ENCODE measurements around the gene TRAF3.

The TRAF3 gene

DNA sequence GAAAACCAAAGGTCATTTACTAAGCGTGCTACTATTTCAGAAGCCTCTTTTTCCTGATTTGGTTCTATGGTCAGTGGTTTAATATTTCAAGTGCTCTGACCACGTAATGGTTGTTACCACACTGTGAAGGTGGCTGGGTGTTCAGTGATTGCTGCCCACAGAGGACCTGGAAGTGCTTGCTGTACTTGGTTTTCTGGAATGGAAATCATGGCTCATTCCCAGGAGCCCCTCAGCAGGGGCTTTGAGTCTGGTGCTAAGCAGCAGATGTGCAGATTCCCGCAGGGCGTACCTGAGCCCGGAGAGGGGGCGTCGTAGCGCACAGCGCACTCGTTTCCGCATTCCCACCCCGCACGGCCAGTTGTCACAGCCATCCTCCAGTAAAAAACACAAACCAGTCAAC lies 50.5 kb downstream of the TRAF3 start:
- Histone ChIP-seq H3K27me3 (ENCODE audit: insufficient read depth, low read length) (no peaks in the 10 kb centered on the region), H3K79me1 (ENCODE audit: low read length) (no peaks in the 10 kb centered on the region), H4K12ac (ENCODE audit: low read depth, low read length) (no peak overlapping the region), H2BK120ac (ENCODE audit: insufficient read depth, low read length, poor library complexity) (no peak overlapping the region), H3K9ac (ENCODE audit: low read length) (peak overlapping the region; percentile 38), H3K4me1 (ENCODE audit: control insufficient read depth in 1 of 2, insufficient read depth in 2 of 2, low read length in 2 of 2) (peaks cover 0 to 2% of the 10 kb centered on the region in 2 experiments), H3K27ac (ENCODE audit: low read depth, low read length) (no peak overlapping the region), H3K9me3 (ENCODE audit: insufficient read depth, low read depth, low read length) (peaks cover 2% of the 10 kb centered on the region), H2BK12ac (ENCODE audit: low read length) (no peak overlapping the region), H3K79me2 (ENCODE audit: control insufficient read depth, insufficient read depth, low read length, poor library complexity) (no peaks in the 10 kb centered on the region), H3K23ac (ENCODE audit: low read length) (no peak overlapping the region), H4K91ac (ENCODE audit: low read depth, low read length) (no peak overlapping the region), H3K14ac (ENCODE audit: low read length) (no peak overlapping the region), H2AK5ac (ENCODE audit: low read length) (no peak overlapping the region), H3K4me3 (ENCODE audit: low read depth, low read length) (no peak overlapping the region), H3K18ac (ENCODE audit: low read length) (no peak overlapping the region), H3K4ac (ENCODE audit: low read depth, low read length) (no peak overlapping the region), H3K36me3 (ENCODE audit: control insufficient read depth in 1 of 2, insufficient read depth in 2 of 2, low read length in 2 of 2) (peaks cover 2 to 4% of the 10 kb centered on the region in 2 experiments), H3K4me2 (ENCODE audit: low read length) (no peak overlapping the region), H4K8ac (ENCODE audit: low read depth, low read length) (no peak overlapping the region), H2BK5ac (ENCODE audit: low read depth, low read length, poor library complexity) (no peak overlapping the region), H2AFZ (ENCODE audit: insufficient read depth, low read length, poor library complexity) (no peak overlapping the region)
- DNase-seq, result peak; percentile 40 to 68
- no CpG with 5 or more reads among the region's 13 CpGs for WGBS (ENCODE audit: extremely low coverage, insufficient coverage, insufficient read length)

DNA sequence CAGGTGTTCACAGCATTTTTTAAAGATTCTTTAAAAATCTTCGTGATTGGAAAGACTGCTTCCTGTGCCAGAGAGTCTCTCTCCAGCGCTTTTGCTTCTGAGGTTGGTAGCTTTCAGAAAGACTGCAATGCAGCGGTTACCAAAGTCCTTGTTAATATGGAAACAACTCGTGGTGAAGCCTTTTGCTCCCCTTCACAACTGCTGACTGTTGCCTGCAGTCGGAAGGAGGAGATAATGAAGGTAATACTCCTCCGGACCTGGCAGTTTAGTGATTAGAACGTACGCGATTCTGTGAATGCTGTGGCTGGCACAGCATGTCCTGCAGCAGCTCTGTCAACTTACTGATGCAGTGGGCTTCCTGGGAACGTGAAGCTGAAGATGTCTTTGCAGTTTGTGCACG lies 50.9 kb downstream of the TRAF3 start:
- no peak overlapping the region for H2BK12ac ChIP-seq (ENCODE audit: low read length)
- no peak overlapping the region for H3K9ac ChIP-seq (ENCODE audit: low read length)
- no peak overlapping the region for H3K4me2 ChIP-seq (ENCODE audit: low read length)
- H3K79me1 ChIP-seq (ENCODE audit: low read length), result no peaks in the 10 kb centered on the region
- H4K91ac ChIP-seq (ENCODE audit: low read depth, low read length), result no peak overlapping the region
- H2BK120ac ChIP-seq (ENCODE audit: insufficient read depth, low read length, poor library complexity), result no peak overlapping the region
- peaks cover 2% of the 10 kb centered on the region for H3K9me3 ChIP-seq (ENCODE audit: insufficient read depth, low read depth, low read length)
- H2AK5ac ChIP-seq (ENCODE audit: low read length), result no peak overlapping the region
- peaks cover 2 to 4% of the 10 kb centered on the region in 2 experiments for H3K36me3 ChIP-seq (ENCODE audit: control insufficient read depth in 1 of 2, insufficient read depth in 2 of 2, low read length in 2 of 2)
- H3K27ac ChIP-seq (ENCODE audit: low read depth, low read length), result no peak overlapping the region
- no peaks in the 10 kb centered on the region for H3K79me2 ChIP-seq (ENCODE audit: control insufficient read depth, insufficient read depth, low read length, poor library complexity)
- no peak overlapping the region for H3K4ac ChIP-seq (ENCODE audit: low read depth, low read length)
- no peak overlapping the region for H3K4me3 ChIP-seq (ENCODE audit: low read depth, low read length)
- WGBS (ENCODE audit: extremely low coverage, insufficient coverage, insufficient read length), result no CpG with 5 or more reads among the region's 11 CpGs
- H4K8ac ChIP-seq (ENCODE audit: low read depth, low read length), result no peak overlapping the region
- no peaks in the 10 kb centered on the region for H3K27me3 ChIP-seq (ENCODE audit: insufficient read depth, low read length)
- no peak overlapping the region for H3K23ac ChIP-seq (ENCODE audit: low read length)
- no peak overlapping the region for H3K18ac ChIP-seq (ENCODE audit: low read length)
- H2AFZ ChIP-seq (ENCODE audit: insufficient read depth, low read length, poor library complexity), result no peak overlapping the region
- peaks cover 0 to 2% of the 10 kb centered on the region in 2 experiments for H3K4me1 ChIP-seq (ENCODE audit: control insufficient read depth in 1 of 2, insufficient read depth in 2 of 2, low read length in 2 of 2)
- H3K14ac ChIP-seq (ENCODE audit: low read length), result no peak overlapping the region
- no peak overlapping the region for H4K12ac ChIP-seq (ENCODE audit: low read depth, low read length)
- H2BK5ac ChIP-seq (ENCODE audit: low read depth, low read length, poor library complexity), result no peak overlapping the region
- peak in 1 of 2 donors; percentile 33 for DNase-seq

DNA sequence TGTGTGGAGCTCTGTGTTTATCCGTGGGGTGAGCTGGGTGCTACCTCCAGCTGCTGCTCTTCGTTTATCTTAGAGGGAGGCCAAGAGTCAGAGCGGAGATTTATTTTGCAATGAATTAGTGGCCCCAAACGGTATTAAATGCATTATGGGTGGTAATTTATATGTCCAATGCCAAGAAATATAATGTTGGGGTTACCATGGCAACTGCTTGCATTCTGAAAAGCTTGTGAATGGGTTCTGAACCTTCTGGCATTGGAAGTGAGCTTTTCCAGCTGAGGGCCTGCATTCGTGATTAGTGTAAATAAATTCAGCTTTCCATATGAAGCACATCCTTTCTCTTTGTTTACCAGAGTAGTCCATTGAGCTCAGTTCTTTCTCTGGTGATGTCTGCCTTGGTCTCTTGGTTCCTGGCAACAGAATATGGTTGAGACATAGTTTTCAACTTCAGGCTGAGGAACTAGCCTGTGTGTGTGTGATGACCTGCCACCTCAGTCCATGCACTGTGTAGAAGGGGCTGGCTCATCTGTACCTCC lies 51.8 kb downstream of the TRAF3 start:
- DNase-seq, result no peak
- Histone ChIP-seq H3K27ac (ENCODE audit: low read depth, low read length) (no peak overlapping the region), H3K18ac (ENCODE audit: low read length) (no peak overlapping the region), H2BK12ac (ENCODE audit: low read length) (no peak overlapping the region), H3K27me3 (ENCODE audit: insufficient read depth, low read length) (no peaks in the 10 kb centered on the region), H2AK5ac (ENCODE audit: low read length) (no peak overlapping the region), H2AFZ (ENCODE audit: insufficient read depth, low read length, poor library complexity) (no peak overlapping the region), H3K9ac (ENCODE audit: low read length) (no peak overlapping the region), H2BK120ac (ENCODE audit: insufficient read depth, low read length, poor library complexity) (no peak overlapping the region), H3K79me2 (ENCODE audit: control insufficient read depth, insufficient read depth, low read length, poor library complexity) (no peaks in the 10 kb centered on the region), H3K14ac (ENCODE audit: low read length) (no peak overlapping the region), H4K8ac (ENCODE audit: low read depth, low read length) (no peak overlapping the region), H3K4ac (ENCODE audit: low read depth, low read length) (no peak overlapping the region), H2BK5ac (ENCODE audit: low read depth, low read length, poor library complexity) (no peak overlapping the region), H4K91ac (ENCODE audit: low read depth, low read length) (no peak overlapping the region), H3K36me3 (ENCODE audit: control insufficient read depth in 1 of 2, insufficient read depth in 2 of 2, low read length in 2 of 2) (peaks cover 2 to 4% of the 10 kb centered on the region in 2 experiments), H3K23ac (ENCODE audit: low read length) (no peak overlapping the region), H3K4me1 (ENCODE audit: control insufficient read depth in 1 of 2, insufficient read depth in 2 of 2, low read length in 2 of 2) (peaks cover 0 to 2% of the 10 kb centered on the region in 2 experiments), H3K4me3 (ENCODE audit: low read depth, low read length) (no peak overlapping the region), H3K9me3 (ENCODE audit: insufficient read depth, low read depth, low read length) (peaks cover 2% of the 10 kb centered on the region), H4K12ac (ENCODE audit: low read depth, low read length) (no peak overlapping the region), H3K79me1 (ENCODE audit: low read length) (no peaks in the 10 kb centered on the region), H3K4me2 (ENCODE audit: low read length) (no peak overlapping the region)
- no CpG with 5 or more reads among the region's 5 CpGs for WGBS (ENCODE audit: extremely low coverage, insufficient coverage, insufficient read length)

DNA sequence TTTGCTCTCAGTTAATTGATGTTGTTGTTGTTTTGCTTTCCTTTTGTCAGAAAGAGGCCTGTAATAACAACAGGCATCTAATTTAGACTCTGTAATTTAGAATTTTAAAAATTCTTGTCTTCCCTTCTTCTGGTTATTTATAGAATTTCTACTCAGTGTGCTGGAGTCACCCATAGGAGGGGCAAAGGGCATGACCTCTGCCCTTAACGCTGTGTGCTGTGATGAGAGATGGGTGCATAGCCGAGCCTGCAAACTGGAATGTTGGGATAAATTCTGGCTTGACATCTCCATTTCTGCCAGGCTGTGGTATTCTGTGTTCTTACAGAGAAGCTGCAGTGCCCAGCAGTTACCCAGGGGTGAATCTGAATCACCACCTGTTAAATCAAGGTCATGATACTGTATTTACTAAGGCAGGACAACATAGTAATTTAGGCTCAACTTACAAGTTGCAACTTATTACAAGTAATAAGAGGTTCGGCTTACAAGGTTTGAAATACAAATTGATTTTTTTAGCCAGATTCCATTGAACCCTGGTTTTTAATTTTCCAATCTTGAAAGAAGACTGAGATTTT lies 53.3 kb downstream of the TRAF3 start:
- H2AK5ac ChIP-seq (ENCODE audit: low read length), result no peak overlapping the region
- no peak overlapping the region for H2BK5ac ChIP-seq (ENCODE audit: low read depth, low read length, poor library complexity)
- no peak overlapping the region for H3K27ac ChIP-seq (ENCODE audit: low read depth, low read length)
- no peaks in the 10 kb centered on the region for H3K9me3 ChIP-seq (ENCODE audit: insufficient read depth, low read depth, low read length)
- DNase-seq, result no peak
- H4K8ac ChIP-seq (ENCODE audit: low read depth, low read length), result no peak overlapping the region
- H3K4me2 ChIP-seq (ENCODE audit: low read length), result no peak overlapping the region
- WGBS (ENCODE audit: extremely low coverage, insufficient coverage, insufficient read length), result no CpG with 5 or more reads among the region's 3 CpGs
- H4K91ac ChIP-seq (ENCODE audit: low read depth, low read length), result no peak overlapping the region
- no peak overlapping the region for H3K23ac ChIP-seq (ENCODE audit: low read length)
- H3K36me3 ChIP-seq (ENCODE audit: control insufficient read depth in 1 of 2, insufficient read depth in 2 of 2, low read length in 2 of 2), result peaks cover 2 to 4% of the 10 kb centered on the region in 2 experiments
- H3K4me3 ChIP-seq (ENCODE audit: low read depth, low read length), result no peak overlapping the region
- H2BK120ac ChIP-seq (ENCODE audit: insufficient read depth, low read length, poor library complexity), result no peak overlapping the region
- H3K4ac ChIP-seq (ENCODE audit: low read depth, low read length), result no peak overlapping the region
- no peak overlapping the region for H3K14ac ChIP-seq (ENCODE audit: low read length)
- H3K18ac ChIP-seq (ENCODE audit: low read length), result no peak overlapping the region
- no peak overlapping the region for H3K9ac ChIP-seq (ENCODE audit: low read length)
- H2AFZ ChIP-seq (ENCODE audit: insufficient read depth, low read length, poor library complexity), result no peak overlapping the region
- H3K4me1 ChIP-seq (ENCODE audit: control insufficient read depth in 1 of 2, insufficient read depth in 2 of 2, low read length in 2 of 2), result peaks cover 0 to 2% of the 10 kb centered on the region in 2 experiments
- no peak overlapping the region for H4K12ac ChIP-seq (ENCODE audit: low read depth, low read length)
- no peaks in the 10 kb centered on the region for H3K79me1 ChIP-seq (ENCODE audit: low read length)
- no peaks in the 10 kb centered on the region for H3K79me2 ChIP-seq (ENCODE audit: control insufficient read depth, insufficient read depth, low read length, poor library complexity)
- no peaks in the 10 kb centered on the region for H3K27me3 ChIP-seq (ENCODE audit: insufficient read depth, low read length)
- no peak overlapping the region for H2BK12ac ChIP-seq (ENCODE audit: low read length)
